Glomerular endothelial cell (primary cell): ENCODE measurements around the gene ADCY3. TPM values are rescaled to one million over a fixed set of nuclear protein-coding genes. Genes with fewer than 3 reads are reported as not detected.
"Not testable (repeated sequence)": the region's sequence is repeated elsewhere in the genome, so short reads cannot be mapped to it uniquely, and the experiment has no call there.

Experiments used
- DNase-seq: peaks from one replicate; pipeline ENCODE4 v3.0.0-alpha.2; 2011; ENCODE audit warnings: low read depth, low spot score; ENCODE audit errors: extremely low read depth
- total RNA-seq: library from RNA; depleted of rRNA; stranded (reverse); fragments of >200 nt; gene quantifications from 2 replicates; pipeline ENCODE4 v1.2.3, GENCODE V29; 2015

Gene ADCY3
- total RNA-seq, 1 donor from 2014 or later = 36.5 TPM

GRCh38 chr2:24820598-24821432 is 99.2 kb downstream of the ADCY3 start:
- no peak for DNase-seq

GRCh38 chr2:24820175-24820513 is 99.9 kb downstream of the ADCY3 start:
- no peak for DNase-seq

GRCh38 chr2:24819442-24820174 is 100.4 kb downstream of the ADCY3 start:
- no peak for DNase-seq

DNA sequence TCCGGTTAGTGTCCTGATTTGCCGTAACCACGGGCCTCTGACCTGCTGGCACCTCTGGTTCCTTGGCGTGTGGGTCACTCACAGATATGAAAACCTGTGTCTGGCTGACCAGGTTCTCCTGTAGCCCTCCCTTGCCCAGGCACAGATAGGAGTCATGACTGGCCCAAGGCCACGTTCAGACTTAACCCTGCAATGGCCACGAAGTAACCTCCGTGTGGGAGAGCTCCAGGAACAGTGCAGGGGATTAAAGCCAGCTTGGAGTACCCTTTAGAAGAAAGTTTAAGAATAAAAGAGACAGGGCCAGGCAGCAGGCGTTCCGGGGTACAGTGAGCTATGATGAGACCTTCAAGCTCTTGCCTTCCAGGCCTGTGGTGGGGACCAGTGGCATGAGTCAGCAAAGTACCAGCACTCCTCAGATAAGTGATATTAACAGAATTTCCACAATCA is 101.3 kb downstream of the ADCY3 start:
- DNase-seq = no peak

GRCh38 chr2:24816884-24817283 is 103.2 kb downstream of the ADCY3 start:
- DNase-seq = no peak

DNA sequence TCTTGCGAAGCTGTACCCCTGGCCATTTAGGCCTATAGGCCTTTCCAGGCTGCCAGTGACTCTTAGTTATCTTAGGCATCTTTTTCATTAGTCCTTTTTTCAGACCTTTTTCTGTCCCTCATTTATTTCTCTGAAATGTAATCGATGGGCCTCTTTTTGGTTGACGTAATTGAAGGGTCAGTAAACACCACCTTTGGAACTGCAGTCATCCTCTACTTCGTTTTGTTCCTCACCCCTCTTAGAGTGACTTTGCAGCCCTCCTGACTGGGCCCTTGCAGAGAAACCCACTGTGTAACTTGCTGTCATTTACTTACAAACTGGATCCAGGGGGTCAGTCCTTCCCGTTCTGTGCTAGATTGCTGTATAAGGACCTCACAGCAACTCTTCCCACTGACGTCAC is 103.6 kb downstream of the ADCY3 start:
- DNase-seq = no peak

DNA sequence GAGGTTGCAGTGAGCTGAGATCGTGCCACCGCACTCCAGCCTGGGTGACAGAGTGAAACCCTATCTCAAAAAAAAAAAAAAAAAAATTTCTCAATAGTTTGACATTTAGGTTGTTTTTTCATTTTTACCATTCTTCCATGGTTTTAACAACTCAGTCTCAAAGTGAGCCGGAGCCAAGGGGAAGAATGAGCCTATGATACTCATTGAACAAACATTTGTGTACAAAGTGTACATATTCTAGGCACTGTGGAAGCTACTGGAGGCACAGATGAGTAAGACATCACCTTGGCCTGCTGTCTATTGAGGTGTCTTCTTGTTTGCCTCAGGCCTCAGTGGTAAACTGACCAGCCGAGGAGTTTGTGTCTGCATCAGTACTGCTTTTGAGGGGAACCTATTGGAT is 104.9 kb downstream of the ADCY3 start:
- no peak for DNase-seq

DNA sequence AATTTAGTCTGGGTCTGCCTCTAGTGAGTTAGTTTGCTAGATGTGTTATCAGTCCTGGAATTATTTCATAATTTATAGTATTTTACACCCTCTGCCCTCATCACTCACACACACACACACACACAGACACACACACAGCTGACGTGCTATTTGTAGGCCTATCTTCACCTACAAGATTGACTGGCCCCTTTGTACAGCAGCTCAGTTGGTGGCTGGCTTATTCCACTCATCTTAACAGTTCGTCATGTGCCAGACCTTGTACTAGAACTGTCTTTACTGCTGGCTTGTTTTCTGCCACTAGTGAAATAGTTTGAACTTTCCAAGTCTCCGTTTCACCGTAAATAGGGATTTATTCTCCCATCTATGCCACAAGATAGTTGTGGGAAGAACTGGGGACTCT is 105.5 kb downstream of the ADCY3 start:
- DNase-seq = no peak

DNA sequence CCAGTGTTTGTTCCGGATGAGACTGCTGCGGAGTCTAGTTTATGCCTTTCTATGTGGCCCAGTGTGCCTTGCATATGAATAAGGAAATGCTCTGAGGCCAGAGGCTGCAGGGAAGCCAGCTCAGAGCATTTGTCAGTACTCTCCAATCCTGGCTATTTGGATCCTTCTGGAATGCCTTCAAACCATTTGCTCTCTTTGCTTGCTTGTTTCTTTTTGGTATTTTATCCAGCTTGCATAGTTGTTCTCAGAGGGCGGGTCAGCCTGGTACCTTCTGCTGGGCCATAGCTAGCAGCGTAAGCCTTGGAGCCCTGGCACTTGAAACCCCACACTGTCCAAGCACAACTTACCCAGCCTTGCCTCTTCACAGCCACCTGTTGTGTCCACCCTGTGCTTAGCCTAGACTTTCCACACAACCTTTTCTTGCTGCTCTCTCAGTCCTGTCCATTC is 106.3 kb downstream of the ADCY3 start:
- DNase-seq = no peak

- DNase-seq = no peak
Observed at GRCh38 chr2:24809316-24810007, 110.6 kb downstream of the ADCY3 start.

DNA sequence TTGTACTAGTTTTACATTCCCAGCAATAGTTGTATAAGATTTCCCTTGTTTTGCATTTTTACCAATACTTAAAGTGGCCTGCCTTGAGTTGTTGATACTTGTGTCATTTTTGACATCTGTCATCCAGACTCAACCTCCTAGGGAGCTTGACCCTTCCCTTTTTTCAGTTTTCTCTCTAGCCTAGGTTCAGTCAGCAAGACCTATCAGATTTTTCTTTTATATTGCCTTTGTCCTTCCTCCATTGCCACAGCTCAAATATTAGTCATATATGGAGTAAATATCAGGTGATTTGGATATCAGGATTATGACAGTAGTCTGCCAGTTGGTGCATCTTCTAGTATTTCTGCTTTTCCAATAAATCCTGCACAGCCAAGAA is 113.4 kb downstream of the ADCY3 start:
- no peak for DNase-seq

- DNase-seq = not testable (repeated sequence)
Observed at GRCh38 chr2:24805811-24806660, 114.0 kb downstream of the ADCY3 start.

DNA sequence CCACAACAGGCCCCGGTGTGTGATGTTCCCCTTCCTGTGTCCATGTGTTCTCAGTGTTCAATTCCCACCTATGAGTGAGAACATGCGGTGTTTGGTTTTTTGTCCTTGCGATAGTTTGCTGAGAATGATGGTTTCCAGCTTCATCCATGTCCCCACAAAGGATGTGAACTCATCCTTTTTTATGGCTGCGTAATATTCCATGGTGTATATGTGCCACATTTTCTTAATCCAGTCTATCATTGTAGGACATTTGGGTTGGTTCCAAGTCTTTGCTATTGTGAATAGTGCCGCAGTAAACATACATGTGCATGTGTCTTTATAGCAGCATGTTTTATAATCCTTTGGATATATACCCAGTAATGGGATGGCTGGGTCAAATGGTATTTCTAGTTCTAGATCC is 119.5 kb downstream of the ADCY3 start:
- not testable (repeated sequence) for DNase-seq

DNA sequence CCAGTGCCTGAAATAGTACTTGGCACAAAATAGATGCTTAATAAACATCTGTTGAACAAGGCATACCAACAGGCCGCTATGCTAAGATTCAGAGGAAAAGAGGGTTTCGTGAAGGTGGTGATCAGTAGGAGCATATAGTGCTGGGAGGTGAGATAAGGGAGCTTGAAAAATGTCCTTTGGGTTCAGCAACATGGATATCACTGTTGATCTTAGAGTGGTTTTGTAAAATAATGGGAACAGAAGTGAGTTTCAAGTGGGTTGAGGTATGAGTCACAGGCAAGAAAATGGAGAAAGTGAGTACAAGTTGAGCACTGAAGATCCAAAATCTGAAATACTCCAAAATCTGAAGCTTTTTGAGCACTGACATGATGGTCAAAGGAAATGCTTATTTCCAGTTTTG is 122.4 kb downstream of the ADCY3 start:
- DNase-seq = no peak

DNA sequence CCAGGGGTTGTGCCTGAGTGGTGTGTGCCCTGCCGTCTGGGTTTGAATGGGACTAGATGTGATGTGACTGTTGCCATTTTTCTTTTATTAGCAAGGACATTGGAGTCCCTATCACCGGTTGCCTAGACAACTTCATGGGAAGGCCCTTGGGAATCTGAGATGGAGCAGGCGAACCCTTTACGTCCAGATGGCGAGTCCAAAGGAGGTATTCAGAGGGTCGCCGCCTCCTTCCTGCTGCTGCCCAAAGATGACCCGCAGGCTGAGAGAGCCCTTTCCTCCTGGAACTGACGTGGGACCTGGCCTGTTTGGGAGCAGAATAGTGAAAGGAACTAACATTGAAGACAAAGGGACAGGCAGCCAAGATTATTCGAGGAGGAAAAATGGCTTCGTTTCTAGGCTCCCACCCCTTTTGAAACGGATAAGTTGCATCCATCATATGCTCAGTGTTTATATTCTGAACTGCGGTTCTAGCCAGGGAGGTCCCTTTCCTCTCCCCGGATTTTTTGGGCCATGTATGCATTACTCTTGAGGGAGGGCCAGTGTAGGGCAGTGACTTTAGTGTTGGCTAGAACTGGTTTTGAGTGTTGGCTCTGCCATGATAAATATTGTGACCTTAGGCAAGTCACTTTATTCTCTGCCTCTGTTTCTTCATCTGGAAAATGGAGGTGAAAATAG is 126.1 kb downstream of the ADCY3 start:
- DNase-seq = no peak

GRCh38 chr2:24792874-24793760 is 126.9 kb downstream of the ADCY3 start, which contains the start of the genes CENPO and PTRHD1:
TSS of gene CENPO (plus strand) at chr2:24793425. CDS start at chr2:24793920, 495 bp downstream.
TSS of gene PTRHD1 (minus strand) at chr2:24793391. CDS start at chr2:24793377, 14 bp downstream.
- DNase-seq = peak; percentile 74

- DNase-seq = no peak
Observed at GRCh38 chr2:24792542-24792873, 127.5 kb downstream of the ADCY3 start.

- DNase-seq = no peak
Observed at GRCh38 chr2:24791452-24791851, 128.6 kb downstream of the ADCY3 start.

DNA sequence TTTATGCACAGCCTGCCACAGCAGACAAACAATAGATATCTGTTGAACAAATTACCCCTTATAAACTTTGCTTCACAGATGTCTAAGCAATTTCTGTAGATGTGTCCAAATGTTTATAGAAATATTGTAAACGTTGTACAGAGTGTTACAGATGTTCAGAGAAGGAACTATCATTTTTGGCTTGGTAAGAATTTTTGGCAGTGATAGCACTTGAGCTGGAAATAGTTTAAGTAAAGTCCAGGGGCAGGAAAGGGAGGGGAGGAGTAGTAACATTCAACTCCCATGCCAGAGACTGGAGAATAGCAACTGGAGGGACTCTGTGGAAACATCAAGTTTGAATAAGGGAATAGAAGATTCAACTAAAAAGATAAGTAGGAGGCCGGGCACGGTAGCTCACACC is 131.2 kb downstream of the ADCY3 start:
- no peak for DNase-seq
